Measurements from ENCODE around the gene MLPH. TPM values are rescaled to one million over a fixed set of nuclear protein-coding genes. Genes with fewer than 3 reads are reported as not detected.

MLPH gene
- total RNA-seq, 4 donors from 2014 or later, result 1.8 to 13.8 (median 10.8) TPM

DNA sequence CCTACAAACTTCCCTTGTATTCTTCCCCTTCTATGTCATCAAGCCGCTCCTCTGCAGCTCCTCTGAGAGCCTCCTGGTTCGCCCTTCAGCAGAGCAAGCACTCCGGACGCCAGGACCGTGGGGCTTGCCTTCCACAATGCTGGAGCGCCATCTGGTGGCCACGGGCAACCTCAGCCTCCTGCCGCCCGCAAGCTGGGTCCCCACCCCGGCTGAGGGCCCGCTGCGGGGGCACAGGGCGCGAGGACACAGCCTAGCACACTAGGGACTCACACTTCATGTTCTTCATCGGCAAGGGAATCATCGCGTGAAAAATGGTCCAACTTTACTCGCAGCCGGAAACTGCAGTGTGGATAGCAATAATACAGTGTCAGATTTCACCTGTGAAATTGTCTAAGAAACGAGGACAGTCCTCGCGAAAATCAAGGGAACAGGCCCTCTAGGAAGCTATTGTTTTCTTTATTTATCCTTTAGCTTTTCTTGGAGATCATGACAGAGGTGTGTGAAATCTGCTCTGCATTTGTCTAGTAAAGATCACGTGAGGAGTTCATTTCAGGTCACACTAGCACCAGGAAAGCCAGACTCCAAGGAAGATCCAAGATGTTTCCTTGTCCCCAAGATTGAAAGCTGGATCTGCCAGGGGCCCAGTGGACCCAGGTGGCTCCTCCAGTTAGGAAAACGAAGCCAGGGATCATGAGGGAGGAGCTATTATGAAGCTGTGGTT is 85.1 kb downstream of the MLPH start:
- 1 to 6% methylated on average over 3 to 6 of the region's 24 CpGs for WGBS, 2 donors (ENCODE audit: low coverage in 1 of 2)
- H3K4me3 ChIP-seq, result peak overlapping the region in 1 of 2 donors; percentile 27
- H3K36me3 ChIP-seq, result no peaks in the 10 kb centered on the region
- no peaks in the 10 kb centered on the region for H3K27me3 ChIP-seq
- no peak for TF ChIP-seq EP300 (IDR thresholded peaks at IDR 0.05)
- TF ChIP-seq POLR2A (IDR thresholded peaks at IDR 0.05), result no peak
- TF ChIP-seq, protein P1, sequence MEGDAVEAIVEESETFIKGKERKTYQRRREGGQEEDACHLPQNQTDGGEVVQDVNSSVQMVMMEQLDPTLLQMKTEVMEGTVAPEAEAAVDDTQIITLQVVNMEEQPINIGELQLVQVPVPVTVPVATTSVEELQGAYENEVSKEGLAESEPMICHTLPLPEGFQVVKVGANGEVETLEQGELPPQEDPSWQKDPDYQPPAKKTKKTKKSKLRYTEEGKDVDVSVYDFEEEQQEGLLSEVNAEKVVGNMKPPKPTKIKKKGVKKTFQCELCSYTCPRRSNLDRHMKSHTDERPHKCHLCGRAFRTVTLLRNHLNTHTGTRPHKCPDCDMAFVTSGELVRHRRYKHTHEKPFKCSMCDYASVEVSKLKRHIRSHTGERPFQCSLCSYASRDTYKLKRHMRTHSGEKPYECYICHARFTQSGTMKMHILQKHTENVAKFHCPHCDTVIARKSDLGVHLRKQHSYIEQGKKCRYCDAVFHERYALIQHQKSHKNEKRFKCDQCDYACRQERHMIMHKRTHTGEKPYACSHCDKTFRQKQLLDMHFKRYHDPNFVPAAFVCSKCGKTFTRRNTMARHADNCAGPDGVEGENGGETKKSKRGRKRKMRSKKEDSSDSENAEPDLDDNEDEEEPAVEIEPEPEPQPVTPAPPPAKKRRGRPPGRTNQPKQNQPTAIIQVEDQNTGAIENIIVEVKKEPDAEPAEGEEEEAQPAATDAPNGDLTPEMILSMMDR (IDR thresholded peaks at IDR 0.05), result peak in 2 of 4 experiments; percentile 99
- TF ChIP-seq POLR2AphosphoS5 (IDR thresholded peaks at IDR 0.05), result peak; percentile 19
- no peaks in the 10 kb centered on the region for H3K9me3 ChIP-seq
- peaks cover 0 to 32% (median 10%) of the 10 kb centered on the region in 3 donors for H3K4me1 ChIP-seq
- H3K27ac ChIP-seq, result no peak overlapping the region
- ATAC-seq, result peak; percentile 91

DNA sequence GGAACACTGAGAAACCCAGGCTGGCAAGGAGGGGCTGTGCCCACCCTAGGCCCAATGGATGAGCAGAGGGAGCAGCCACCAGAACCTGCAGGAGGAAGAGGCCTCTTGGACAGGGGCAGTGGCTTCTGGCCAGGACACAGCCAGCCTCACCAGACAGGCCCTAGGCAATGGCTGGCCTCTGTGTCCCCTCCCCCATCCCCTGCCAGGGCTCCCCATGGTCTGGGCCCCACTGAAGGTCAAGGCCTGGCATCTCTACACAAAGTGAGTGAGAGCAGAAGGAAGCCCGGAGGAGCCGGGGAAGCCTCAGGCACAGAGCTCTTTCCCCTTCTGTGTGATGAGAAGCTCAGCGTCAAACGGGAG is 85.7 kb downstream of the MLPH start:
- ATAC-seq, result no peak
- Histone ChIP-seq H3K4me3 (no peak overlapping the region), H3K27me3 (no peaks in the 10 kb centered on the region), H3K36me3 (no peaks in the 10 kb centered on the region), H3K27ac (no peak overlapping the region), H3K9me3 (no peaks in the 10 kb centered on the region), H3K4me1 (peaks cover 0 to 32% (median 10%) of the 10 kb centered on the region in 3 donors)
- 85 to 93% methylated on average over 3 to 4 of the region's 4 CpGs for WGBS, 2 donors (ENCODE audit: low coverage in 1 of 2)
- no peak for TF ChIP-seq POLR2AphosphoS5 (IDR thresholded peaks at IDR 0.05)
- TF ChIP-seq EP300 (IDR thresholded peaks at IDR 0.05), result no peak

GRCh38 chr2:237573721-237574415 is 86.8 kb downstream of the MLPH start:
- Histone ChIP-seq H3K4me1 (peaks cover 0 to 32% (median 10%) of the 10 kb centered on the region in 3 donors), H3K9me3 (no peaks in the 10 kb centered on the region), H3K27ac (no peak overlapping the region), H3K36me3 (no peaks in the 10 kb centered on the region), H3K27me3 (no peaks in the 10 kb centered on the region), H3K4me3 (no peak overlapping the region)
- 100% methylated on average over 1 to 6 of the region's 8 CpGs for WGBS, 2 donors (ENCODE audit: low coverage in 1 of 2)
- TF ChIP-seq POLR2AphosphoS5 (IDR thresholded peaks at IDR 0.05), result no peak
- no peak for ATAC-seq

GRCh38 chr2:237574467-237574866 is 87.4 kb downstream of the MLPH start:
- peak overlapping the region in 2 of 4 donors; percentile 3 to 49 for H3K27ac ChIP-seq
- peaks cover 0 to 32% (median 10%) of the 10 kb centered on the region in 3 donors for H3K4me1 ChIP-seq
- no peak for TF ChIP-seq POLR2A (IDR thresholded peaks at IDR 0.05)
- no peak for TF ChIP-seq POLR2AphosphoS5 (IDR thresholded peaks at IDR 0.05)
- TF ChIP-seq EP300 (IDR thresholded peaks at IDR 0.05), result no peak
- TF ChIP-seq, protein P1 (IDR thresholded peaks at IDR 0.05), result no peak
- H3K36me3 ChIP-seq, result no peaks in the 10 kb centered on the region
- WGBS, 2 donors (ENCODE audit: low coverage in 1 of 2), result 84 to 90% methylated on average over 2 to 7 of the region's 9 CpGs
- H3K9me3 ChIP-seq, result no peaks in the 10 kb centered on the region
- no peaks in the 10 kb centered on the region for H3K27me3 ChIP-seq
- no peak for ATAC-seq
- no peak overlapping the region for H3K4me3 ChIP-seq

GRCh38 chr2:237574894-237575868 is 88.1 kb downstream of the MLPH start:
- Histone ChIP-seq H3K27me3 (no peaks in the 10 kb centered on the region), H3K4me3 (no peak overlapping the region), H3K4me1 (peaks cover 0 to 32% (median 10%) of the 10 kb centered on the region in 3 donors), H3K36me3 (no peaks in the 10 kb centered on the region), H3K9me3 (no peaks in the 10 kb centered on the region), H3K27ac (peak overlapping the region in 3 of 4 donors; percentile 3 to 51 (median 49))
- TF ChIP-seq POLR2AphosphoS5 (IDR thresholded peaks at IDR 0.05) (no peak), EP300 (IDR thresholded peaks at IDR 0.05) (no peak), POLR2A (IDR thresholded peaks at IDR 0.05) (no peak)
- TF ChIP-seq, protein P1 (IDR thresholded peaks at IDR 0.05), result no peak
- 48 to 51% methylated on average over 4 to 8 of the region's 25 CpGs for WGBS, 2 donors (ENCODE audit: low coverage in 1 of 2)
- peak; percentile 39 for ATAC-seq
